Middle frontal gyrus (tissue), 1 donor: ENCODE data around the gene LMAN2.
"Not testable (repeated sequence)": the region's sequence is repeated elsewhere in the genome, so short reads cannot be mapped to it uniquely, and the experiment has no call there.

Experiments used
- DNase-seq: peaks from one replicate; pipeline ENCODE4 v3.0.0-alpha.2; 2015; ENCODE audit warnings: low spot score; ENCODE audit errors: extremely low spot score

LMAN2 gene

DNA sequence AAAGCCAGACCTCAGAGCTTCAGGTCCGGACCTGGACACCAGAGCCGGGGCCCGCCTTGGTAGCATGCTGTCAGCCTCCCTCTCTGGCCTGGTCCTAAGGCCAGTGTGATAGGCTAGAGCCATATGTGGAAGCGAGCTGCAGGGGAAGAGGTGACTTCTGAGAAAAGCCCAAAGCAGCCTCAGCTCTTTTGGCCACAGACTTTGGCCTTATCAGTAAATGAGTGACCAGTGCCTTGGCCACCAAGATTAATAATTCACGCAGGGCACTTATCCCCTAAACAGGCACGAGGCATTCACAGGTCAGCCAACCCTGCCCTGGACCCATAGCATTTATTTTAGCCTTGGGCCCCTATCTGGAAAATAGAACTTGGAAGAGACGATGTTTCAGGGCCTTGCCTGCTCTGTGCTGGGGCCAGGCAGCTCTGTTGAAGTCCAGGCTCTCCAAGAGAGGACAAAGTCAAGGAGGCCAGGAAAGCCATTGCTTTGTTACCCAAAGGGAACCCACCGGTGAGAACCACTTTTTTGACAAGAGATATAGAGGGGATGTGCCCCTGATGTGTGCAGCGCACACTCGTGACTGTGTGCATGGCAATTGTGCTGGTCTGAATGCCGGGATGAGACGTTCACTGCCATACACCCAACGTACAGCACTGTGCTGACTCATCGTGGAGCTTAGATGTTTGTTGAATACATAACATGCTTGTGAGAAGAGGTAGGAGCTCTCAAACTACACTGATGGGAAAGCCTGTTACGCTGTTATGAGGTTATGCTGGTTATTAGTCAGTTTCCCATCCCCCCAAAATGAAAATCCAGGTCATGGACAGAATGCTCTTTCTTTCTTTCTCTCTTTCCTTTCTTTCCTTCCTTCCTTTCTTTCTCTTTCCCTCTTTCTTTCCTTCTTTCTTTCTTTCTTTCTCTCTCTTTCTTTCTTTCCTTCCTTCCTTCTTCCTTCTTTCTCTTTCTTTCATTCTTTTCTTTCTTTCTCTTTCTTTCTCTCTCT lies 27.7 kb upstream of the LMAN2 start:
- no peak for DNase-seq

GRCh38 chr5:177377851-177378776 lies 26.6 kb upstream of the LMAN2 start:
- DNase-seq, result no peak

DNA sequence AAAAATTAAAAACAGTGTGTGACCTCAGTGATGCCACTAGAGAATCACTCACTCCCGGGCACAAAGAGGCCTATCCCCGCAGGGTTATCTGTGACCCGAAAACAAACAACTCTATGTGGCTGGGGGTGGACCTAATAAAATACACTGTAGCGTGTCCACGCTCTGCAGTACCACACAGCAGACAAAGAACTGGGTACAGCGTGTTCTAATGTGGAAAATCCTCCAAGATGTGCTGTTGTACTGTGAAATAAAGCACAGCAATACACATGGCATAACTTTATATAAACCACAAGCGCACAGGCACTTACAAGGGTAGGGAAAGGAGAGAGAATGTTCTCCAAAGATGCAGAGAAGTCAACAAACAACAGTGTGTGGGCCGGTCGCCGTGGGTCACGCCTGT lies 24.6 kb upstream of the LMAN2 start:
- no peak for DNase-seq

GRCh38 chr5:177375516-177375915 lies 24.0 kb upstream of the LMAN2 start:
- DNase-seq, result not testable (repeated sequence)

- DNase-seq, result no peak
These were observed 22.7 kb upstream of the LMAN2 start for GRCh38 chr5:177374211-177374610.

DNA sequence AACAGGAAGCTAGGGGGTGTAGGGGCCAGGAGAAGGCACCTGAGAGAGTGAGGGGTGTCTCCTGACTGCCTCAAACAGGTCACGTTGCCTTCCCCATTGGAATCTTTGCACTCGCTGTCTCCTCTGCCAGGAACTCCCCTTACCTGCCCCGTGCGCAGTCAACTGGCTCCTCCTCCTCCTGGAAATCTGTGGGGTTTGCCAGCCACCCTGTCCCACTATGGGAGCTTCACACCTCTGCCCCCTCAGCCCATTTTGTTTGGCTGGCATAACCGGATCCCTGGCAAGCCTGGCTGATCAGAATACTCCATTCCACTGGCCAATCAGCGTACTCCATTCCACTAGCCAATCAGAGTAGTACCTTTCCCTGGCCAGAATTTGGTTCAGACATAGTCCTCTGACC lies 22.3 kb upstream of the LMAN2 start:
- DNase-seq, result no peak

DNA sequence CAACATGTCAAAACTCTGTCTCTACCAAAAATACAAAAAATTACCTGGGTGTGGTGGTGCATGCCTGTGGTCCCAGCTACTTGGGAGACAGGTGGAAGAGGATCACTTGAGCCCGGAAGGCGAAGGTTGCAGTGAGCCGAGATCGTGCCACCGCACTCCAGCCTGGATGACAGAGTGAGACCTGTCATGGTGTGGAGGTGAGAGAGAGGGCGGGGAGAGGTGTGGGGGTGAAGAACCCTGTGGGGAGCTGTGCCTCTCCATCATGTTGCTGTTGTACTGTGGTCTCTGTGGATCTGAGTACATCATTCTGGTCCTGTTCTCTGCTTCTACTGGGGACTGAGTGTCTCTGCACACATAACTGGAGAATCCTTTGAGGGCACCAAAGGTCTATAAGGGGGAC lies 21.4 kb upstream of the LMAN2 start:
- no peak for DNase-seq

GRCh38 chr5:177372034-177372896 lies 20.8 kb upstream of the LMAN2 start:
- no peak for DNase-seq

- no peak for DNase-seq
These were observed 19.9 kb upstream of the LMAN2 start for GRCh38 chr5:177371120-177372033.

- DNase-seq, result no peak
These were observed 19.1 kb upstream of the LMAN2 start for GRCh38 chr5:177370488-177371119.

- DNase-seq, result no peak
These were observed 18.4 kb upstream of the LMAN2 start for GRCh38 chr5:177369645-177370440.

GRCh38 chr5:177368869-177369644 lies 17.6 kb upstream of the LMAN2 start:
- DNase-seq, result no peak

- DNase-seq, result no peak
These were observed 16.8 kb upstream of the LMAN2 start for GRCh38 chr5:177367981-177368868.

DNA sequence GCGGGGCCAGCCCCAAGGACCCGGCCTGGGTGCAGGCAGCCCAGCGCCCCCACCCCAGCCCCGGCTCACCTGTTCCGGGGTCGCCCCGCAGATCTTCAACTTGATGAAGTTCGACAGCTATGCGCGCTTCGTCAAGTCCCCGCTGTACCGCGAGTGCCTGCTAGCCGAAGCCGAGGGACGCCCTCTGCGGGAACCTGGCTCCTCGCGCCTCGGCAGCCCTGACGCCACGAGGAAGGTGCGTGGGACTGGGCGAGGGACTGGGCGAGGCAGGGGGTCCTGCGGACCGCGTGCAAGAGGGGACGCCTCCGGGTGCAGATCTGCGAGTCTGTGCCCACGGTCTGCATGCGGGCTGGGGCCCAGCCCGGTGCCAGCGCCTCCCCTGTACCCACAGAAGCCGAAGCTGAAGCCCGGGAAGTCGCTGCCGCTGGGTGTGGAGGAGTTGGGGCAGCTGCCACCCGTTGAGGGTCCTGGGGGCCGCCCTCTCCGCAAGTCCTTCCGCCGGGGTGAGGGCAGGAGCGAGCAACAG lies 15.9 kb upstream of the LMAN2 start:
- DNase-seq, result no peak

DNA sequence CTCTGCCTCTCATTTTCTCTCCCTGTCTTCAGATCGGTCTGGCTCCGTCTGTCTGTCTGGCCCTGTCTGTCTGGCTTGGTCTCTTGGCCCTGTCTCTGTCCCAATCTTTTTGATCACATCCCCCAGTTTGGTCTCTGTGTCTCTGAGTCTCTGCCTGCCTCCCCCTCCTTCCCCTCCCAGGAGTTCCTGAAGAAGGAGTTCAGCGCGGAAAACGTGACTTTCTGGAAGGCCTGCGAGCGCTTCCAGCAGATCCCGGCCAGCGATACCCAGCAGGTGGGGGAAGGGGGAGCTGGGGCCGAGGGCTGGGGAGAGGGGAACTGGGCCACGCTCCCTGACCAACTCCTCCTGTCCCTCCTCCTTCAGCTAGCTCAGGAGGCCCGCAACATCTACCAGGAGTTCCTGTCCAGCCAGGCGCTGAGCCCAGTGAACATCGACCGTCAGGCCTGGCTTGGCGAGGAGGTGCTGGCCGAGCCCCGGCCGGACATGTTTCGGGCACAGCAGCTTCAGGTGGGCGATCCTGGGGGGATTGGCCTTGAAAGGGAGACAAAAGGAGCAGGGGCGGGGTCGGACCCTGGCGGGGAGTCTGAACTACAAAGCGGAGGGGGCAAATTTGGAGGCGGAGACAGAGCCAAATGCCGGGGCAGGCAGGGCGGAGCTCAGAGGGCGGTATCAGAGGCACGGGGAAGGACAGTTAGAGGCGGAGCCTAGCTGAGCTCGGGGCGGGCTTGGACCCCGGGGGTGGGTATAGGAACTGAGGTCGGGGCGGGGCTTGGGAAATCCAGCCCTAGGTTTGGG lies 15.3 kb upstream of the LMAN2 start:
- no peak for DNase-seq
